Astrocyte (in vitro differentiated cells and primary cell): ENCODE results near the gene ZBTB47. TPM values are rescaled to one million over a fixed set of nuclear protein-coding genes. Genes with fewer than 3 reads are reported as not detected.

ENCODE experiments used
- DNase-seq: peaks from one replicate; pipeline ENCODE4 v3.0.0-alpha.2; 2010; ENCODE audit warnings: low read depth
- FAIRE-seq: peaks from 2 replicates; lab custom pipeline; 2011; peaks lifted over from hg19 to GRCh38; lab: Jason Lieb, UNC
- H2AFZ ChIP-seq: 2 replicates; pipeline ENCODE4 v1.6.0; 2012; ENCODE audit warnings: low read depth, low read length, inconsistent platforms
- H3K27ac ChIP-seq: 2 replicates; pipeline ENCODE4 v1.5.1; 2011; ENCODE audit warnings: low read depth, low read length, inconsistent platforms
- H3K27me3 ChIP-seq: 2 replicates; pipeline ENCODE4 v1.6.0; 2011; ENCODE audit warnings: low read length, inconsistent platforms; ENCODE audit not compliant: insufficient read depth
- H3K36me3 ChIP-seq: 2 replicates; pipeline ENCODE4 v1.5.1; 2011; ENCODE audit warnings: low read length, inconsistent platforms; ENCODE audit not compliant: insufficient read depth
- H3K4me1 ChIP-seq: 2 replicates; pipeline ENCODE4 v1.5.1; 2011; ENCODE audit warnings: low read length, inconsistent platforms; ENCODE audit not compliant: insufficient read depth
- H3K4me2 ChIP-seq: 2 replicates; pipeline ENCODE4 v1.6.0; 2012; ENCODE audit warnings: low read length, inconsistent platforms
- H3K4me3 ChIP-seq: 2 replicates; pipeline ENCODE4 v1.5.1; 2011; ENCODE audit warnings: low read depth, mild to moderate bottlenecking, low read length, inconsistent platforms; ENCODE audit not compliant: insufficient read depth
- H3K79me2 ChIP-seq: 2 replicates; pipeline ENCODE4 v1.6.0; 2012; ENCODE audit warnings: mild to moderate bottlenecking, low read length, inconsistent platforms; ENCODE audit not compliant: insufficient read depth
- H3K9ac ChIP-seq: 2 replicates; pipeline ENCODE4 v1.6.0; 2012; ENCODE audit warnings: mild to moderate bottlenecking, low read length, inconsistent platforms
- H3K9me3 ChIP-seq: 2 replicates; pipeline ENCODE4 v1.5.1; 2012; ENCODE audit warnings: low read depth, mild to moderate bottlenecking, low read length, inconsistent platforms; ENCODE audit not compliant: insufficient read depth
- H4K20me1 ChIP-seq: 2 replicates; pipeline ENCODE4 v1.6.0; 2012; ENCODE audit warnings: low read length, inconsistent platforms; ENCODE audit not compliant: insufficient read depth
- H3K27ac Mint-ChIP-seq: one replicate; pipeline ENCODE4 v1.8.0; 2021; ENCODE audit warnings: mild to moderate bottlenecking, mixed read lengths; ENCODE audit not compliant: unreplicated experiment
- H3K27me3 Mint-ChIP-seq: one replicate; pipeline ENCODE4 v1.8.0; 2021; ENCODE audit warnings: low read depth, mixed read lengths; ENCODE audit not compliant: unreplicated experiment
- H3K36me3 Mint-ChIP-seq: one replicate; pipeline ENCODE4 v1.8.0; 2021; ENCODE audit warnings: low read depth, mixed read lengths; ENCODE audit not compliant: unreplicated experiment
- H3K4me1 Mint-ChIP-seq: one replicate; pipeline ENCODE4 v1.8.0; 2021; ENCODE audit warnings: low read depth, mixed read lengths; ENCODE audit not compliant: unreplicated experiment
- H3K4me3 Mint-ChIP-seq: one replicate; pipeline ENCODE4 v1.8.0; 2021; ENCODE audit warnings: mild to moderate bottlenecking, moderate library complexity, mixed read lengths; ENCODE audit not compliant: unreplicated experiment
- H3K9me3 Mint-ChIP-seq: one replicate; pipeline ENCODE4 v1.8.0; 2021; ENCODE audit warnings: mild to moderate bottlenecking, mixed read lengths; ENCODE audit not compliant: unreplicated experiment
- CTCF ChIP-seq: IDR thresholded peaks from 2 replicates; pipeline ENCODE4 v1.5.1; 2011; ENCODE audit warnings: low read depth, mild to moderate bottlenecking, inconsistent platforms, low read length, moderate library complexity; ENCODE audit not compliant: insufficient read depth
- EZH2 ChIP-seq: IDR thresholded peaks from 2 replicates; pipeline ENCODE4 v1.6.1; 2012; ENCODE audit warnings: mild to moderate bottlenecking, low read length, inconsistent platforms; ENCODE audit not compliant: insufficient read depth
- total RNA-seq: library from RNA; stranded (reverse); gene quantifications from 2 replicates; pipeline ENCODE4 v1.2.1, GENCODE V29; 2021

The ZBTB47 gene
- total RNA-seq, 1 donor from 2014 or later = 9.3 TPM

DNA sequence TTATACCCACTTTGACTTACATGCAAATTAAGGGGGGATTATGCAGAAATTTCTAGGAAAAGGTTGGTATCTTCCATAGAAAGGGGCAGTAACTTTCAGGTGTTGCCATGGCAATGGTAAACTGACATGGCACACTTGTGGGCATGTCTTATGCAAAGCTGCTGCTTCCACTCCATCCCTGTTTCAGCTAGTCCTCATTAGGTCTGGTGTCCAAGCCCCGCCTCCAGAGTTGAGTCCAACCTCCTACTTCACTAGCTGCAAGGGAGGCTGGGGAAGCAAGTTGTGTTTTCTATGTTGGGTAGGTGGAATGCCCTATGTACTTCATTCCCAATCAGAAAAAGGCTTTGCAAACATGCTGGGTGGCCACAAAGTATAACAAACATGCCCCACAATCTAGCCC lies 17.2 kb downstream of the ZBTB47 start:
- no peak overlapping the region for H3K4me3 Mint-ChIP-seq
- no peaks in the 10 kb centered on the region for H3K4me1 ChIP-seq
- H3K27me3 Mint-ChIP-seq = peaks cover 16% of the 10 kb centered on the region
- H3K9me3 Mint-ChIP-seq = peaks cover 2% of the 10 kb centered on the region
- no peak overlapping the region for H3K4me3 ChIP-seq
- DNase-seq (no peak), FAIRE-seq (no peak)
- no peak overlapping the region for H3K27ac Mint-ChIP-seq
- H3K27ac ChIP-seq = no peak overlapping the region
- H3K36me3 ChIP-seq = no peaks in the 10 kb centered on the region
- peaks cover 3% of the 10 kb centered on the region for H3K9me3 ChIP-seq
- H3K4me2 ChIP-seq = no peak overlapping the region
- peaks cover 3% of the 10 kb centered on the region for H3K4me1 Mint-ChIP-seq
- TF ChIP-seq CTCF = no peak
- H3K9ac ChIP-seq = no peak overlapping the region
- H3K36me3 Mint-ChIP-seq = no peaks in the 10 kb centered on the region
- no peaks in the 10 kb centered on the region for H3K79me2 ChIP-seq
- H2AFZ ChIP-seq = no peak overlapping the region
- peaks cover 4% of the 10 kb centered on the region for H4K20me1 ChIP-seq
- no peaks in the 10 kb centered on the region for H3K27me3 ChIP-seq

- Mint-ChIP-seq H3K4me1 (peaks cover 3% of the 10 kb centered on the region), H3K9me3 (peaks cover 7% of the 10 kb centered on the region), H3K36me3 (peaks cover 1% of the 10 kb centered on the region), H3K27me3 (peaks cover 16% of the 10 kb centered on the region), H3K27ac (no peak overlapping the region), H3K4me3 (no peak overlapping the region)
- TF ChIP-seq CTCF (no peak), EZH2 (no peak)
- no peak overlapping the region for H3K4me2 ChIP-seq
- no peak for DNase-seq
- no peak overlapping the region for H2AFZ ChIP-seq
- FAIRE-seq = no peak
- no peaks in the 10 kb centered on the region for H3K79me2 ChIP-seq
- no peak overlapping the region for H3K4me3 ChIP-seq
- H3K36me3 ChIP-seq = no peaks in the 10 kb centered on the region
- H3K27ac ChIP-seq = no peak overlapping the region
- H4K20me1 ChIP-seq = peaks cover 2% of the 10 kb centered on the region
- H3K9ac ChIP-seq = no peak overlapping the region
- no peaks in the 10 kb centered on the region for H3K27me3 ChIP-seq
- peaks cover 10% of the 10 kb centered on the region for H3K9me3 ChIP-seq
- no peaks in the 10 kb centered on the region for H3K4me1 ChIP-seq
Observed at GRCh38 chr3:42672515-42672914, 19.0 kb downstream of the ZBTB47 start.

GRCh38 chr3:42673082-42673481 lies 19.6 kb downstream of the ZBTB47 start:
- peaks cover 1% of the 10 kb centered on the region for H3K36me3 Mint-ChIP-seq
- FAIRE-seq (no peak), DNase-seq (no peak)
- Histone ChIP-seq H3K4me2 (no peak overlapping the region), H3K9me3 (peaks cover 10% of the 10 kb centered on the region), H3K9ac (no peak overlapping the region), H3K27ac (no peak overlapping the region), H3K4me1 (no peaks in the 10 kb centered on the region), H3K36me3 (no peaks in the 10 kb centered on the region), H3K79me2 (no peaks in the 10 kb centered on the region), H4K20me1 (no peaks in the 10 kb centered on the region), H3K4me3 (no peak overlapping the region), H3K27me3 (no peaks in the 10 kb centered on the region), H2AFZ (no peak overlapping the region)
- no peak overlapping the region for H3K27ac Mint-ChIP-seq
- H3K4me1 Mint-ChIP-seq = no peaks in the 10 kb centered on the region
- peaks cover 16% of the 10 kb centered on the region for H3K27me3 Mint-ChIP-seq
- H3K9me3 Mint-ChIP-seq = peaks cover 9% of the 10 kb centered on the region
- no peak overlapping the region for H3K4me3 Mint-ChIP-seq
- no peak for TF ChIP-seq CTCF
- no peak for TF ChIP-seq EZH2
